SU-DHL-6 (cell line): ENCODE data around the gene SLC7A9.
"Not testable (repeated sequence)": the region's sequence is repeated elsewhere in the genome, so short reads cannot be mapped to it uniquely, and the experiment has no call there.

Source experiments
- H2AFZ ChIP-seq: fragments of 200-600 bp; sonication (generic); 2 replicates; pipeline ENCODE4 v1.6.1; 2014; ENCODE audit warnings: low read depth, mild to moderate bottlenecking, moderate library complexity, mixed read lengths, antibody characterized with exemption, low read length; ENCODE audit not compliant: severe bottlenecking
- H3F3A ChIP-seq: fragments of 200-600 bp; shearing (Covaris generic); 2 replicates; pipeline ENCODE4 v1.6.0; 2016; ENCODE audit warnings: antibody characterized with exemption, mild to moderate bottlenecking; ENCODE audit not compliant: insufficient read depth
- H3K27ac ChIP-seq: fragments of 200-600 bp; sonication (generic); 2 replicates; pipeline ENCODE4 v1.5.1; 2016; ENCODE audit warnings: low read depth, mild to moderate bottlenecking, low read length, moderate library complexity, mixed read lengths
- H3K27me3 ChIP-seq: fragments of 200-600 bp; sonication (generic), shearing (Covaris generic); 2 replicates; pipeline ENCODE4 v1.6.0; 2014; ENCODE audit warnings: mild to moderate bottlenecking, low read length
- H3K36me3 ChIP-seq: fragments of 200-600 bp; sonication (generic); 2 replicates; pipeline ENCODE4 v1.6.1; 2014; ENCODE audit warnings: mild to moderate bottlenecking, low read length, mixed read lengths
- H3K4me2 ChIP-seq: fragments of 300-600, 200-600 bp; shearing (Covaris generic), sonication (generic); 2 replicates; pipeline ENCODE4 v1.6.0; 2014; ENCODE audit warnings: low read length, low read depth, mild to moderate bottlenecking; ENCODE audit not compliant: poor library complexity, severe bottlenecking
- H3K4me3 ChIP-seq: fragments of 200-600 bp; sonication (generic); 2 replicates; pipeline ENCODE4 v1.5.1; 2014; ENCODE audit warnings: antibody characterized with exemption, low read length, mild to moderate bottlenecking, mixed read lengths; ENCODE audit not compliant: insufficient read depth, poor library complexity, severe bottlenecking
- H3K79me2 ChIP-seq: fragments of 200-600 bp; sonication (generic); 2 replicates; pipeline ENCODE4 v1.6.1; 2014; ENCODE audit warnings: mild to moderate bottlenecking, low read length, moderate library complexity; ENCODE audit not compliant: insufficient read depth
- H3K9ac ChIP-seq: fragments of 200-600 bp; sonication (generic); 2 replicates; pipeline ENCODE4 v1.7.0; 2014; ENCODE audit warnings: mild to moderate bottlenecking, low read length
- H3K9me2 ChIP-seq: fragments of 200-600 bp; sonication (generic); replicated peaks from 2 replicates; pipeline ENCODE4 v1.6.1; 2014; ENCODE audit warnings: low read length; ENCODE audit not compliant: insufficient read depth
- H3K9me3 ChIP-seq: fragments of 200-600 bp; sonication (generic); 2 replicates; pipeline ENCODE4 v1.6.1; 2014; ENCODE audit warnings: low read length, mixed read lengths; ENCODE audit not compliant: insufficient read depth
- H4K20me1 ChIP-seq: fragments of 200-600 bp; sonication (generic); 2 replicates; pipeline ENCODE4 v1.6.1; 2014; ENCODE audit warnings: low read depth, mild to moderate bottlenecking, antibody characterized with exemption, low read length, moderate library complexity, mixed read lengths
- EZH2phosphoT487 ChIP-seq: fragments of 200-600 bp; sonication (generic), shearing (Covaris generic); conservative IDR thresholded peaks from 2 replicates; pipeline ENCODE4 v1.6.1; 2018; ENCODE audit warnings: mild to moderate bottlenecking, antibody characterized with exemption, low read length, moderate library complexity, mixed read lengths
- TF ChIP-seq, protein P1 (sequence below): fragments of 200-600 bp; sonication (generic); IDR thresholded peaks from one replicate; pipeline ENCODE4 v1.5.1; 2017; ENCODE audit warnings: antibody characterized with exemption, mild to moderate bottlenecking, low read length, moderate library complexity; ENCODE audit not compliant: insufficient read depth, poor library complexity, severe bottlenecking

The SLC7A9 gene

DNA sequence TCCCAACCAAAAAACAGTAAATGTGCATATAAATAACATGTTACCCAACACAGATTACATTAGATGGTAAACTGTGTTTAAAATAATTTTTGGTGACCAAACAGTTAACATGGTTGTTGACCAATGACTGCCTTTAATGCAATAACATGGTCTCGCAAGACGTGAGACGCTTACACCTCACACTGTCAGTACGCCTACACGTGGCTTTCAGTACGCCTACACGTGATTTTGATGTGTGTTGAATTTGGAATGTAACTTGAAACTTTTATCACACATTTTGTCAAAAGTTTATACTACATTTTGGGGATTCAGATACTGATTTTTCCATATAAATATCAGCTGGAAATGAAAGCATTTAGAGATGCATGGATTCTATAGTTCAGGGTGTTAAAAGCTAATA is 32.0 kb downstream of the SLC7A9 start:
- no peak for TF ChIP-seq EZH2phosphoT487
- TF ChIP-seq, protein P1, sequence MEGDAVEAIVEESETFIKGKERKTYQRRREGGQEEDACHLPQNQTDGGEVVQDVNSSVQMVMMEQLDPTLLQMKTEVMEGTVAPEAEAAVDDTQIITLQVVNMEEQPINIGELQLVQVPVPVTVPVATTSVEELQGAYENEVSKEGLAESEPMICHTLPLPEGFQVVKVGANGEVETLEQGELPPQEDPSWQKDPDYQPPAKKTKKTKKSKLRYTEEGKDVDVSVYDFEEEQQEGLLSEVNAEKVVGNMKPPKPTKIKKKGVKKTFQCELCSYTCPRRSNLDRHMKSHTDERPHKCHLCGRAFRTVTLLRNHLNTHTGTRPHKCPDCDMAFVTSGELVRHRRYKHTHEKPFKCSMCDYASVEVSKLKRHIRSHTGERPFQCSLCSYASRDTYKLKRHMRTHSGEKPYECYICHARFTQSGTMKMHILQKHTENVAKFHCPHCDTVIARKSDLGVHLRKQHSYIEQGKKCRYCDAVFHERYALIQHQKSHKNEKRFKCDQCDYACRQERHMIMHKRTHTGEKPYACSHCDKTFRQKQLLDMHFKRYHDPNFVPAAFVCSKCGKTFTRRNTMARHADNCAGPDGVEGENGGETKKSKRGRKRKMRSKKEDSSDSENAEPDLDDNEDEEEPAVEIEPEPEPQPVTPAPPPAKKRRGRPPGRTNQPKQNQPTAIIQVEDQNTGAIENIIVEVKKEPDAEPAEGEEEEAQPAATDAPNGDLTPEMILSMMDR, result no peak
- H3K36me3 ChIP-seq, result no peaks in the 10 kb centered on the region
- H3K4me2 ChIP-seq, result no peak overlapping the region
- no peaks in the 10 kb centered on the region for H3K79me2 ChIP-seq
- H3K9me3 ChIP-seq, result peaks cover 8% of the 10 kb centered on the region; the same call in 1 of the 2 replicates
- H3K9me2 ChIP-seq, result no peaks in the 10 kb centered on the region
- H3K4me3 ChIP-seq, result no peak overlapping the region
- H3K9ac ChIP-seq, result no peak overlapping the region
- no peaks in the 10 kb centered on the region for H3F3A ChIP-seq
- H3K27me3 ChIP-seq, result no peaks in the 10 kb centered on the region
- H4K20me1 ChIP-seq, result no peaks in the 10 kb centered on the region
- no peak overlapping the region for H3K27ac ChIP-seq
- H2AFZ ChIP-seq, result no peak overlapping the region

DNA sequence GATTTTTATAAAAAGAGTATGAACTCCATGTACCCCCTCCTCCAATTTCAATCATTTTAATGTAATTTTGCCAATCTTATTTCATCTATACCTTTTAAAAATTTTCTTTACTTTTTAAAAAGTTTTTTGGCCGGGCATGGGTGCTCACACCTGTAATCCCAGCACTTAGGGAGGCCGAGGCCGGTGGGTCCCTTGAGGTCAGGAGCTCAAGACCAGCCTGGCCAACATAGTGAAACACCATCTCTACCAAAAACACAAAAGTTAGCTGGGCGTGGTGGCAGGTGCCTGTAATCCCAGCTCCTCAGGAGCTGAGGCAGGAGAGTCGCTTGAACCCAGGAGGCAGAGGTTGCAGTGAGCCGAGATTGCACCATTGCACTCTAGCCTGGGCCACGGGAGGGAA is 36.2 kb downstream of the SLC7A9 start:
- H3K79me2 ChIP-seq, H3K9ac ChIP-seq, H3K4me2 ChIP-seq, H3F3A ChIP-seq, H3K9me2 ChIP-seq, H3K36me3 ChIP-seq, H3K4me3 ChIP-seq, H4K20me1 ChIP-seq, H3K27me3 ChIP-seq, H3K9me3 ChIP-seq, H3K27ac ChIP-seq, H2AFZ ChIP-seq: not testable (repeated sequence)

DNA sequence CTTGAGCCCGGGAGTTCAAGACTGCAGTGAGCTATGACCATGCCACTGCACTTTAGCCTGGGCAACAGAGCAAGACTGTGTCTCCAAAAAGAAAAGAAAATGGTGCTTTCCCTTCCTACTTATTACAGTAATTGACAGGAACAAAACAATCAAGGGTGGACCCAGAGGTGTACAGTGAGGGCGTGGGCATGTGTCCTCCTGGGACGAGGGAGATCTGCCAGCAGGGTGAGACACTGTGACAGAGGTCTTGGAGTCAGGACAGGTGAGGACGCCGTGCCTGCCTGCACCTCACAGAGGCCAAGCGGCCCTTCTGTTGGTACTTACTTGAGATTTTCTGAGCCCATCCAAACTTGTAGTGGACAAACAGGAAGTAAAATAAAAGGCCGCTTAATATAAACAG is 36.7 kb downstream of the SLC7A9 start:
- not testable (repeated sequence) for H3K9me3 ChIP-seq, H3K36me3 ChIP-seq, H3F3A ChIP-seq, H3K4me2 ChIP-seq, H3K9ac ChIP-seq, H3K4me3 ChIP-seq, H3K27me3 ChIP-seq, H4K20me1 ChIP-seq, H3K27ac ChIP-seq, H2AFZ ChIP-seq, H3K79me2 ChIP-seq, H3K9me2 ChIP-seq

DNA sequence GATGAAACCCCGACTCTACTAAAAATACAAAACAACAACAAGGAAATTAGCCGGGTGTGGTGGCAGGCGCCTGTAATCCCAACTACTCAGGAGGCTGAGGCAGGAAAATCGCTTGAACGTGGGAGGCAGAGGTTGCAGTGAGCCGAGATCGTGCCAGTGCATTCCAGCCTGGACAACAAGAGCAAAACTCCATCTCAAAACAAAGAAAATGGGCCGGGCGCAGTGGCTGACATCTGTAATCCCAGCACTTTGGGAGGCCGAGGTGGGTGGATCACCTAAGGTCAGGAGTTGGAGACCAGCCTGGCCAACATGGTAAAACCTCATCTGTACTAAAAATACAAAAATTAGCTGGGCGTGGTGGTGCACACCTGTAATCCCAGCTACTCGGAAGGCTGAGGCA is 37.5 kb downstream of the SLC7A9 start:
- H3K9ac ChIP-seq, H3K4me2 ChIP-seq, H3K36me3 ChIP-seq, H3K9me2 ChIP-seq, H4K20me1 ChIP-seq, H3K27ac ChIP-seq, H3K79me2 ChIP-seq, H3K9me3 ChIP-seq, H3K27me3 ChIP-seq, H2AFZ ChIP-seq, H3K4me3 ChIP-seq, H3F3A ChIP-seq: not testable (repeated sequence)

DNA sequence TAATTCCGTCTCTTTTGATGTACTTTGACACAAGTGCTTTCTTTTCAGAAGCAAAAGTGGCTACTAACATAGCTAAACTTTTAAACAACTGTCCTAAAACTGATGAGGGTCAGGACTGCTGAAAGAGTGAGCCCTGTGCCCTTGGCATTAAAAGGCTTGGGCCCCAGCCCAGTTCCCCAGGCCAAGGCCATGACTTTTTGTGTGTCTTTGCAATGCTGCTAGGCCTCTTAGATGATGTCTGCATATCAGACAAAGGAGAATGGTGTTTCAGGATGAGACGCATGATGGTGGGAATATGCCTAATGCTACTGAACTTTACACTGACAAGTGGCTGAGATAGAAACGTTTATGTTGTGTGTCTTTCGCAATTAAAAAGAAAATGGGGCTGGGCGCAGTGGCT is 38.0 kb downstream of the SLC7A9 start:
- Histone ChIP-seq H3K4me3 (no peak overlapping the region), H3K79me2 (no peaks in the 10 kb centered on the region), H3K4me2 (no peak overlapping the region), H3K9me2 (no peaks in the 10 kb centered on the region), H3F3A (no peaks in the 10 kb centered on the region), H4K20me1 (no peaks in the 10 kb centered on the region), H3K27ac (no peak overlapping the region), H2AFZ (no peak overlapping the region), H3K9me3 (no peaks in the 10 kb centered on the region), H3K36me3 (no peaks in the 10 kb centered on the region), H3K27me3 (no peaks in the 10 kb centered on the region), H3K9ac (no peak overlapping the region)
- TF ChIP-seq EZH2phosphoT487, result no peak
- TF ChIP-seq, protein P1, result no peak
